ENCODE results near the gene PHKG2.

Gene PHKG2

DNA sequence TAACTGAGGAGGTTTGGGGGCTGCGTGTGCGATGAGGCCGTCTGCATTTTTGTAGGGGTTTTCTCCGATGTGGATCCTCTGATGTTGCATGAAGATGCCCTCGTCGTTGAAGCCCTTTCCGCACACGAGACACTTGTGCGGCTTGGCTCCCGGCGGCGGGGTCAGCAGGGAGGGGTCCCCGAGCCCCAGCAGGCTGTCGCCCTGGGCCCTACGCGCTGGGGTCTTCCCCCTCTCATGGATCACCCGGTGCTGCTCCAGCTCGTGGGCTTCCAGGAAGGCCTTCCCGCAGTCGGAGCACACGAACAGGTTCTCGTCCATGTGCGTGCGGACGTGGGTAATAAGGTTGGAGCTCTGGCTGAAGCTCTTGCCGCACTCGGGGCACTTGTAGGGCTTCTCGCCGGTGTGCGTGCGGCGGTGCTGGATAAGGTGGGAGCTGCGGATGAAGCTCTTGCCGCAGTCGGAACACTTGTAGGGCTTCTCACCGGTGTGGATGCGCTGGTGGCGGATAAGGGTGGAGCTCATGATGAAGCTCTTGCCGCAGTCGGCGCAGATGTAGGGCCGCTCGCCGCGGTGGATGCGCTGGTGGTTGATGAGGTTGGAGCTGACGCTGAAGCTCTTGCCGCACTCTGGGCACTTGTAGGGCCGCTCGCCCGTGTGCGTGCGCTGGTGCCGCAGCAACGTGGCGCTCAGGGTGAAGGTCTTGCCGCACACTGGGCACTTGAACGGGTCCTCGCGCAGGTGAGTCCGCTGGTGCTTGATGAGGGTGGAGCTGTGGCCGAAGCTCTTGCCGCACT lies 34.5 kb downstream of the PHKG2 start:
- DNase-seq (ENCODE audit: low read depth), result no peak
- no peak for TF ChIP-seq MYC (IDR thresholded peaks at IDR 0.05; ENCODE audit: low read depth, low read length)
- TF ChIP-seq, protein P1, sequence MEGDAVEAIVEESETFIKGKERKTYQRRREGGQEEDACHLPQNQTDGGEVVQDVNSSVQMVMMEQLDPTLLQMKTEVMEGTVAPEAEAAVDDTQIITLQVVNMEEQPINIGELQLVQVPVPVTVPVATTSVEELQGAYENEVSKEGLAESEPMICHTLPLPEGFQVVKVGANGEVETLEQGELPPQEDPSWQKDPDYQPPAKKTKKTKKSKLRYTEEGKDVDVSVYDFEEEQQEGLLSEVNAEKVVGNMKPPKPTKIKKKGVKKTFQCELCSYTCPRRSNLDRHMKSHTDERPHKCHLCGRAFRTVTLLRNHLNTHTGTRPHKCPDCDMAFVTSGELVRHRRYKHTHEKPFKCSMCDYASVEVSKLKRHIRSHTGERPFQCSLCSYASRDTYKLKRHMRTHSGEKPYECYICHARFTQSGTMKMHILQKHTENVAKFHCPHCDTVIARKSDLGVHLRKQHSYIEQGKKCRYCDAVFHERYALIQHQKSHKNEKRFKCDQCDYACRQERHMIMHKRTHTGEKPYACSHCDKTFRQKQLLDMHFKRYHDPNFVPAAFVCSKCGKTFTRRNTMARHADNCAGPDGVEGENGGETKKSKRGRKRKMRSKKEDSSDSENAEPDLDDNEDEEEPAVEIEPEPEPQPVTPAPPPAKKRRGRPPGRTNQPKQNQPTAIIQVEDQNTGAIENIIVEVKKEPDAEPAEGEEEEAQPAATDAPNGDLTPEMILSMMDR (IDR thresholded peaks at IDR 0.05; ENCODE audit: low read depth, low read length), result no peak
- no peak for TF ChIP-seq POLR2A (IDR thresholded peaks at IDR 0.05; ENCODE audit: extremely low read depth, insufficient read length)
- TF ChIP-seq, protein P2, sequence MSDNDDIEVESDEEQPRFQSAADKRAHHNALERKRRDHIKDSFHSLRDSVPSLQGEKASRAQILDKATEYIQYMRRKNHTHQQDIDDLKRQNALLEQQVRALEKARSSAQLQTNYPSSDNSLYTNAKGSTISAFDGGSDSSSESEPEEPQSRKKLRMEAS (IDR thresholded peaks at IDR 0.05; ENCODE audit: low read depth, low read length), result no peak
- no peak overlapping the region for H3K4me3 ChIP-seq (ENCODE audit: low read depth, low read length)

- DNase-seq (ENCODE audit: low read depth), result no peak
- no peak for TF ChIP-seq POLR2A (IDR thresholded peaks at IDR 0.05; ENCODE audit: extremely low read depth, insufficient read length)
- TF ChIP-seq, protein P2 (IDR thresholded peaks at IDR 0.05; ENCODE audit: low read depth, low read length), result no peak
- TF ChIP-seq MYC (IDR thresholded peaks at IDR 0.05; ENCODE audit: low read depth, low read length), result no peak
- TF ChIP-seq, protein P1 (IDR thresholded peaks at IDR 0.05; ENCODE audit: low read depth, low read length), result no peak
- no peak overlapping the region for H3K4me3 ChIP-seq (ENCODE audit: low read depth, low read length)
Observed at GRCh38 chr16:30783280-30784109, 35.3 kb downstream of the PHKG2 start.

DNA sequence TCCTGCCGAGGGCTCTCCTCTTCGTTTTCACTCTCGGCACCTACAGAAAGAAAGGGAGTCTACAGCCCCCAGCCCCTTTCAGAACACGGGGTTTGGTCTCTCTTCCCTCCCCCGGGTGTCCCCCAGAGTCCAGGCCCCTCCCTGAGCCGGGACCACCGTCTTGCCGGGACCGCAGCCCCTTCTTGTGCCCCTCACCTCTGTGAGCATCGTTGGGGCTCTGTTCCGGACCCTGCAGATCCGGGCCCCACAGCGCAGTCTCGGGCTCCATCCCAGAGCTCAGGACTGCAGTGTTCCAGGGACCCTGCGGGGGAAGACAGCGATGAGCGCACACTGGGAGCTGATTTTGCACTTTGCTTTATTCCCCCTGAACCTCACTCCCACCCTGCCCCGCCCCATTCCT lies 36.0 kb downstream of the PHKG2 start:
- DNase-seq (ENCODE audit: low read depth), result no peak
- H3K4me3 ChIP-seq (ENCODE audit: low read depth, low read length), result no peak overlapping the region
- TF ChIP-seq, protein P1 (IDR thresholded peaks at IDR 0.05; ENCODE audit: low read depth, low read length), result no peak
- TF ChIP-seq POLR2A (IDR thresholded peaks at IDR 0.05; ENCODE audit: extremely low read depth, insufficient read length) (no peak), MYC (IDR thresholded peaks at IDR 0.05; ENCODE audit: low read depth, low read length) (no peak)
- TF ChIP-seq, protein P2 (IDR thresholded peaks at IDR 0.05; ENCODE audit: low read depth, low read length), result no peak

GRCh38 chr16:30785126-30786106 lies 37.2 kb downstream of the PHKG2 start:
- TF ChIP-seq, protein P2 (IDR thresholded peaks at IDR 0.05; ENCODE audit: low read depth, low read length), result no peak
- no peak for TF ChIP-seq MYC (IDR thresholded peaks at IDR 0.05; ENCODE audit: low read depth, low read length)
- TF ChIP-seq POLR2A (IDR thresholded peaks at IDR 0.05; ENCODE audit: extremely low read depth, insufficient read length), result no peak
- TF ChIP-seq, protein P1 (IDR thresholded peaks at IDR 0.05; ENCODE audit: low read depth, low read length), result no peak
- H3K4me3 ChIP-seq (ENCODE audit: low read depth, low read length), result peak overlapping the region; percentile 46
- no peak for DNase-seq (ENCODE audit: low read depth)

Data from NB4 (cell line).